Suppressor macrophage (primary cell): ENCODE data around the gene OR52D1.

Experiments used
- DNase-seq, 4 experiments: peaks; one replicate each; pipeline ENCODE4 v3.0.0-alpha.2; 2020 to 2022
- total RNA-seq, 17 experiments: gene quantifications; one replicate each; lab custom pipeline; 2026; ENCODE audit warnings: mixed read lengths in 6 of 17, inconsistent platforms in 3 of 17; lab: John Stamatoyannopoulos, UW

Gene OR52D1
- 0 to 0.44 (median 0) reads per million in 17 experiments for total RNA-seq

DNA sequence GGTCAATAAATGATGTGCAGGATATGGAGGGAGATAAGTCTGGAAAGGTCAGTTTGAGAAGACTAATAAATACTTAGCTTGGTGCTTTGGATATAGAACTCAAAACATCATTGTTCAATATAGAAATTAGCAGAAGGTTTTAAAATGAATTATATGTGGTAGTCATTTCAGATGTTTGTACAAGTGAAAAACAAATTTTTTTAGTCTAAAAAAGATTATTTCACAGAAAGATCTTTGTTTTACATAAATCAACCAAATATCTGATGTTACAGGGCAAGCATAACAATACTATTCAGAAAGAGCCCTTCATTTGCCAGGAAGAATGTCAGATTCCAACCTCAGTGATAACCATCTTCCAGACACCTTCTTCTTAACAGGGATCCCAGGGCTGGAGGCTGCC lies at the start of gene OR52D1:
TSS of gene OR52D1 (plus strand) at position 301 of the 400 bp plus-strand sequence. CDS start at position 323, 22 bp downstream.
- DNase-seq: no peak

DNA sequence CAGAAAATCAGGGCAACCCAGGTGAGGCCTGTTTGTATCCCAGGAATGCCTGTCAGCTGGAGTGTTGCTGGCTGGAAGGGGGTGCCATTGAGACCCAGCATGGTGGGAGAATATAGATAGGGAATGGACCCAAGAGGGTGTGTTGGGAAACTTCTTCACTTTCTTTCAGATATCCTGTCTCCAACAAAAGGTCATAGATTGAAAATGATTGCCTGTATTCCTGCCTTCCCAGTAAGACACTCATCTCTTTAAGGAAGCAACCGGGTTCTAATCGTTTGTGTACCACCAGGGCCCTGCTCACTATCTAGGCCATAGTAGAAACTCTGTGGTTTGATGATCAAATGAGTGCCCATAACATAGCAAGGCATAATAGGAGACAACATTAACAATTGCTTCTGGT lies 47.1 kb upstream of the OR52D1 start, which contains the start of gene OR51I1:
TSS of gene OR51I1 (minus strand) at position 101 of the 400 bp plus-strand sequence. CDS start at position 101, 0 bp downstream.
- DNase-seq: no peak

DNA sequence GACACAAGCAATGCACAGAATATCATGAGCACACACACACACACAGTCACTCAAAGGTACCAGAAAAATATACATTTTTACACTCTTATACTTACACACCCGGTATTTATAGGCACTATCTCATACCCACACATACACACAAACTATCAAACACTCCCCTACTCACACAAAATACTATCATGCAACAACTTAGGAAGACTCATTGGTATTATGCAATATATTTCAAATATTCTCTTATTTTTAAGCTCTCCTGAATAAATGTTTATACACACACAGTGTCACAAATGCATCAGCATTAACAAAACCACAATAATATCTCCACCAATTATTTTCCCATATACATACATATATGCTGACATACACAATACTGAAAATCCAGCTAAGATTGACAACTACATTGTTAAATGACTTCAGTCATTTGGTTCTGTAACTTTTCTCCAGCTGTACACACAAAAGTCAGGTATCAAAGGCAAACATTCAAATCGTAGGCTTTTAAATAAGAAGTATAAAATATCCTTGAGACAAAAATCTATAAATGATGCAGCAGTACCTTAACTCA lies 44.6 kb upstream of the OR52D1 start:
- DNase-seq: no peak

- DNase-seq: no peak
Measured at GRCh38 chr11:5449023-5449422, 39.5 kb upstream of the OR52D1 start, which contains the start of gene OR51I2. Gene OR51I2 (plus strand): TSS chr11:5449323. CDS start chr11:5453489, 4,166 bp downstream.

GRCh38 chr11:5449432-5449831 lies 39.1 kb upstream of the OR52D1 start:
- DNase-seq: no peak

DNA sequence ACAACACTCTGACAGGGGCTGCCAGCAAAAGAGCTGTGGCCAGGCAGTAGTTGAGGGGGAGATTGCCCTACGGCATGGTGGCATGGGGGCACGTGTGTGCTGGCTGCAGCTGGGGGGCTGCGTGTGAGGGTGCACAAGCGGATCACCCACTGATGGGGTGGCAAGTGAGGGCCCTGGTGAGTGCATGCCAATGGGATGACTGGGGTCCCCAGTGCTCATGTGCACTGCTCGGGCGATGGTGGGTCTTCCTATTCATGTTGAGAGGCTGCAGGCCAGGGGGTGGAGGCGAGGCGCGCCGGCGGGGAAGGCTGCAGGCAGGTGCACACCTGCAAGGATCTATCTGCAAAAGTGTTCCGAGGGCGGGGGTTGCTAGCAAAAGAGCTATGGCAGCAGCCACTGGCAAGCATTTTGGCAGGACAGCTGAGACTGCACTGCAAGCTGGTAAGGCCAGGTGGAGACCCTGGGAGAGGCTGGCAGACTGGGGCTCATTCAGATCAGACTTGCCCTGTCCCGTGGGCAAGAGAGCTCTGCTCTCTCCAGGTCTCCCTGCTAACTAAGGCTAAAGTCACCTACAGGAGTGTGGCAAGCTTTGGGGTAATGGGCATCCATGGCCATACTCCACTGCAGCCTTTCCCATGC lies 27.4 kb upstream of the OR52D1 start:
- DNase-seq: no peak

DNA sequence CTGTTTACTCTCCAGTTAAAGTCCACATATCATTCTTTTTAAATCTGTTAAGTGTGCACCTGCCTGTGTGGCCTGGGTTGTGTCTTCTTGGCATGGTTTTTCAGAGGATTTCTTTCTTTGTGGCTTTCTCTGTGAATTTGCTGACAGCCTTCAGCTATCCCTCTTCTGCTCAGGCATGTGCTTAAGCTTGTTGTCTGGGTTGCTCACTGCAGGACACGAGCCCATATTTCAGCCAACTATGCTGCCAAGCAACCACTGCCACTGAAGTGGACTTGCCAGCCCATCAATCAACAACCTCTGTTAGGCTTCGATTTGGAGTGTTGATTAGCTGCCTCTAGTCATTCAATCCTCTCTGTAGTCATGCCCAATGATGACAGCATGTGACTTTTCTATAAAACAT lies 21.0 kb upstream of the OR52D1 start:
- no peak for DNase-seq

DNA sequence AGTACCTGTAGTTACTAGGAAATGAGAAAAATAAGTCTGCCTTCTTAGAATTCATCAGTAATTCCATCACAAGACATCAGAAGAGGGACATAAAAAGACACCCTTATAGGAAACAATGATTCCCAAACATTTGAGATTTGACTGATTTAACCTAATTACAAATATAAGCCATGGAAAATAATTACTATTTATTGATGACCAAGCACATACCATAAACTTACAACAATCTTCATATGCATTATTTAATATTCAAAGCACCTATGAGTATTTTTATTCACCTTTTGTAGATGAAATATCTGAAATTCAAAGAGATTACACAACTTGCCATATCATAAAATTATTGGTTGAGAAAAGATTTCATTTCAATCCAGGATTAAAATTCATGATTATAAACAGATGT lies 14.6 kb upstream of the OR52D1 start:
- no peak for DNase-seq

- peak; percentile 62 to 80 (median 67) for DNase-seq
Measured at GRCh38 chr11:5476186-5476819, 12.2 kb upstream of the OR52D1 start.

DNA sequence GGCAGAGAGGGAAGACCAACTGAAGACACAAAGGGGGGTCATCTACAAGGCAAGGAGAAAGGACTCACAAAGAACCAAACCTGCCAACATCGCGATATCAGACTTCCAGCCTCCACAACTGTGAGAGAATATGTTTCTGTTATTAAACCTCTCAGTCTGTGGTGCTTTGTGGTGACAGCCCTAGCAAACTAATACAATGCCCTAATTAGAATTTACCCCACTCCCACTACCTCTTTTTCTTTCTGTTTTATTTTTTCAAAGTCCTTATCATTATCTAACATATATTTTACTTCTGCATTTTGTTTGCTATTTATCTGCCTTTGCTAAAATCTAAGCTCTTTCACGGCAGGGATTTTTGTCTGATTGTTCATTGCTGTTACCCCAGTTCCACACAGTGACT lies 2.5 kb upstream of the OR52D1 start:
- no peak for DNase-seq

GRCh38 chr11:5486421-5486820 lies 2.1 kb upstream of the OR52D1 start:
- no peak for DNase-seq

DNA sequence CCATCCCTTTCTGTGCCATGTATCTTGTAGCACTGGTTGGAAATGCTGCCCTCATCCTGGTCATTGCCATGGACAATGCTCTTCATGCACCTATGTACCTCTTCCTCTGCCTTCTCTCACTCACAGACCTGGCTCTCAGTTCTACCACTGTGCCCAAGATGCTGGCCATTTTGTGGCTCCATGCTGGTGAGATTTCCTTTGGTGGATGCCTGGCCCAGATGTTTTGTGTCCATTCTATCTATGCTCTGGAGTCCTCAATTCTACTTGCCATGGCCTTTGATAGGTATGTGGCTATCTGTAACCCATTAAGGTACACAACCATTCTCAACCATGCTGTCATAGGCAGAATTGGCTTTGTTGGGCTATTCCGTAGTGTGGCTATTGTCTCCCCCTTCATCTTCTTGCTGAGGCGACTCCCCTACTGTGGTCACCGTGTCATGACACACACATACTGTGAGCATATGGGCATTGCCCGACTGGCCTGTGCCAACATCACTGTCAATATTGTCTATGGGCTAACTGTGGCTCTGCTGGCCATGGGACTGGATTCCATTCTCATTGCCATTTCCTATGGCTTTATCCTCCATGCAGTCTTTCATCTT lies 414 bp downstream of the OR52D1 start:
- DNase-seq: no peak

DNA sequence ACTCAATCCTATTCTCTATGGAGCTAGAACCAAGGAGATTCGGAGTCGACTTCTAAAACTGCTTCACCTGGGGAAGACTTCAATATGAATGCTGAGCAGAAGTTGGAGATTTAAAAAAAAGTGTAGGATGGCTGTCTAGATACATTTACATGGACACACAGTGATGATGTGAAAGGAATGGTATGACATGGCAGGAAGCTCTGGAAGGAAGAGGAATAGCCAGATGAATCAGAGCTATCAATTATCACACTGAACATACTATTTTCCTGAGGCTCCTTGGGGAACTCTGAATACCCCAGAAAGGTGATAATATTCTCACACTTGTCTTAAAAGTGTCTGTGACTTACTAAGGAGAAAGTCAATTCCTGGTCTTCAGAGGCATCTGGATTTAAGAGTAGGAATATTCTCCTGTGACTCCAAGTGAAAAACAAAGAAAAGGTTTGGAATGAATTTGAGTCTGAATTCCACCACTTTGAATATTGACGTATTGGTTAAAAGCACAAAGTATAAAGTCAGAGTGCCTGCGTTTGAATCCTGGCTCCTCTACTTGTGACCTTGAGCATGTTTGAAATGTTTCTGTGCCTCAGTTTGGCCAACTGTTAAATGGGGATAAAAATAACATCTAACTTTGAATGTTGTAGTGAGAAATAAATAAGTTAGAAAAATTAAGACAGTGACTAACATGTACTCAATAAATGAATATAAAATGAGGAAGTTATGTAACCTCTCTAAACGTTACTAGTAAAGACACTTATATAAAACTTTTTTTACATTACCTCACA lies 1.3 kb downstream of the OR52D1 start:
- DNase-seq: peak in 1 of 4 experiments; percentile 3

- no peak for DNase-seq
Measured at GRCh38 chr11:5499671-5500070, 11.2 kb downstream of the OR52D1 start.

DNA sequence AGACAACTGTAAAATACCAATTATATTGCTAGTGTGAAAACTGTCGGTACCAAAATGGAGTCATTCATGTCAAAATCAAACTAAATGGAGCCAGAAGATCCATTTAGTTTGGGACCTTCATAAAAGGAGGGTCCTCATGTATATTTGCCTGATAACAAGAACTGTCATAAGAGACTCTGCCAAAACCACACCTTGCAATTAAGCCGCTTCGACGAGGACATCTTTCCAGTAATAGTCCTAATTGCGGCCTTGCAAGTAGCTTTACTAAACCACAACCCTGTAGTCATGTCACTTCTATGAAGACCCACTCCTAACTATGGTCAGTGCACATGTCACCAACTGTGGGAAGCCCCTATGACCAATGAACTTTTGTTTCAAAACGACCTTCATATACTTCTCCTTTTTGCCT lies 11.9 kb downstream of the OR52D1 start:
- DNase-seq: peak in 2 of 4 experiments; percentile 4 to 9

DNA sequence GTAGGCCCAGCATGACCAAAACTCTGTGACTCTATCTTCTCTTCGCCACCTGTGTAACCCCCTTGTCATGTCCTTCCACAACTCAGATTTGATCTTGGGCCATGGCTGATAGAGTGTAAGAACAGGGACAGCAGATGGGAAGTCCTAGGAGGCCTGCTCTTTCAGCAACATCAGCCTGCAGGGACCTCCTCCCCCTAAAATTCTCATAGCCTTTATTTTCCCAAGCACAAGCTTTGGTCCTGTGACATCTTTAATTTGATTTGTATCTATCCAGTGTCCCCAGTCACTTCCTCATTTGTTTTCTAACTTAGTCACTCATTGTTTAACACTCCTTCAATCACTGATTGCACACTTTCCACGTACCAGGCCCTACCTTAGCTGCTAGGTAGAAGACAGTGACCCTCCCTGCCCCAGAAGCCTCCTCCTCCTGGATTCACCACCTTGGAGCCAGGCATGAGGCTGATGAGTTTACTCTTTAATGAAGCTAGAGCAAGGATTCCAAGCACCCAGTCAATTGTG lies 16.0 kb downstream of the OR52D1 start:
- no peak for DNase-seq

GRCh38 chr11:5505363-5506048 lies 17.0 kb downstream of the OR52D1 start:
- DNase-seq: no peak

DNA sequence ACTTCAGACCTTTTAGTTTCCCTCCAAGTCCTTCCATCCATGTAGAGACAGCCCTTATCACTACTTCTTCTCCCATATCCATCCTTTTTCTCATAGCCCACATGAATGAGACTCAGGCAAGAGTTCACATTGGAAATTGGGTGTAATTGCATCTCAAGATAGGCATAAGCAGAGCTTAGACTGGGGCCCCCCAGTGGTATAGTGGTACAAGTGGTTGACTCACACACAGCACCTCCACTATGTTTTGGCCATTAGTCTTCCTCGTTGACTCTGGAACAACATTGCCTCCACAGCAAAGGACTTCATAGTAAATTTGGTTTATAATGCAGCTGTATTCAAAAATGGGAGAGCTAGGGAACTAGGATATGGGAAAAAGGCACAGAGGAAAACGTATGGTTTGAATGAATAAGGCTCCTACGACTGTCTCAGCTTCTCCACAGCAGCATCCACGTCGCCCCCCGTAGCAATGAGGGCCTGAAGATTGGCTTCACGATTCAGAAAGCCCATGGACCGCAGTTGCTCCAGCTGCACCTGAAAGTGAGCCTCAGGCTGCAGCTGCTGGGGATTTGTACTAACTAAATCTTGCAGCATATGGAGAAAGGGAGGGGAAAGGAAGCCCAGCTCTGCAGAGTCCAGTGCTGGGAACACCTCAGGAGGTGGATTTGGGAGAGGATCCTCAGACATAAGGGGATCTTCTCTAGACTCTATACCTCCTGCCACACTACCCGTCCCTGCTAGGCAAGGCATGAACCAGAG lies 18.9 kb downstream of the OR52D1 start:
- DNase-seq: no peak

- DNase-seq: no peak
Measured at GRCh38 chr11:5507933-5508305, 19.4 kb downstream of the OR52D1 start.

DNA sequence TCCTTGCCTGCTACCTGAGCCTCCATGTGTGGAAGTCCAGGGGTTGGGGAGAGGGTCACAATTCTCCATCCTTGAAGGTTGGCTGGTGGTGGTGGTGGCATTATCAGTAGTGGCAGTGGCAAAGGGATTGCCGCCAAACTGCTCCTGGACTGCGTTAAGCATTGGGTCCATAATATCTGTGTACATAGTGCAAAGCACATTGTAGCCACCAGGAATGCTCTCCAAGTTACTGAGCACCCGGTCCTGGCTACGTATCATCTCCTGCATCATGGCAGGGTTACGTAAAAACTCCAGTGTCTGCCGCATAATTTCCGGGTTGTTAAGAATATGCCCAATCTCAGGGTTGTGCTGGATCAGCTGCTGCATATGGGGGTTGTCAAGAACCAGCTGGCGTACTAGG lies 20.1 kb downstream of the OR52D1 start:
- no peak for DNase-seq

GRCh38 chr11:5509803-5510202 lies 21.3 kb downstream of the OR52D1 start, which contains the start of gene UBQLN3:
Gene UBQLN3 (minus strand): TSS chr11:5509957. CDS start chr11:5509558, 399 bp downstream.
- DNase-seq: no peak
